ENCODE data around the gene DTL. TPM values are rescaled to one million over a fixed set of nuclear protein-coding genes. Genes with fewer than 3 reads are reported as not detected.

DTL gene
- total RNA-seq, 1 experiment from 2014 or later = 26.7 TPM

GRCh38 chr1:212133319-212133718, 97.8 kb downstream of the DTL start:
- DNase-seq (ENCODE audit: low read depth, low spot score) (no peak), ATAC-seq (no peak)
- in situ Hi-C loops (cut with HindIII; ENCODE audit: low pct_unique_long_range_greater_than_20kb, low sequenced_read_pairs) (no loop called here), intact Hi-C loops (cut with micrococcal nuclease; ENCODE audit: unreplicated experiment) (no loop called here)
- CTCF ChIA-PET = no interaction called here
- no peaks in the 10 kb centered on the region for H3K9me3 ChIP-seq (ENCODE audit: control insufficient read depth, insufficient read depth, low read depth, low read length)
- no peak overlapping the region for H3K27ac ChIP-seq (ENCODE audit: low read length)
- no TSS peak for BruUV-seq (replicated peaks)
- POLR2A ChIA-PET = no interaction called here
- H3K27me3 ChIP-seq (ENCODE audit: control insufficient read depth, insufficient read depth, low read length) = no peaks in the 10 kb centered on the region
- TF ChIP-seq POLR2AphosphoS5 (IDR thresholded peaks at IDR 0.05; ENCODE audit: low read depth, low read length) (no peak), TCF7L2 (IDR thresholded peaks at IDR 0.05; ENCODE audit: low read depth, low read length) (no peak), CTCF (IDR thresholded peaks at IDR 0.05) (no peak), SIN3A (IDR thresholded peaks at IDR 0.05; ENCODE audit: borderline replicate concordance, insufficient read depth, low read depth, low read length) (no peak)
- TF ChIP-seq, protein P1, sequence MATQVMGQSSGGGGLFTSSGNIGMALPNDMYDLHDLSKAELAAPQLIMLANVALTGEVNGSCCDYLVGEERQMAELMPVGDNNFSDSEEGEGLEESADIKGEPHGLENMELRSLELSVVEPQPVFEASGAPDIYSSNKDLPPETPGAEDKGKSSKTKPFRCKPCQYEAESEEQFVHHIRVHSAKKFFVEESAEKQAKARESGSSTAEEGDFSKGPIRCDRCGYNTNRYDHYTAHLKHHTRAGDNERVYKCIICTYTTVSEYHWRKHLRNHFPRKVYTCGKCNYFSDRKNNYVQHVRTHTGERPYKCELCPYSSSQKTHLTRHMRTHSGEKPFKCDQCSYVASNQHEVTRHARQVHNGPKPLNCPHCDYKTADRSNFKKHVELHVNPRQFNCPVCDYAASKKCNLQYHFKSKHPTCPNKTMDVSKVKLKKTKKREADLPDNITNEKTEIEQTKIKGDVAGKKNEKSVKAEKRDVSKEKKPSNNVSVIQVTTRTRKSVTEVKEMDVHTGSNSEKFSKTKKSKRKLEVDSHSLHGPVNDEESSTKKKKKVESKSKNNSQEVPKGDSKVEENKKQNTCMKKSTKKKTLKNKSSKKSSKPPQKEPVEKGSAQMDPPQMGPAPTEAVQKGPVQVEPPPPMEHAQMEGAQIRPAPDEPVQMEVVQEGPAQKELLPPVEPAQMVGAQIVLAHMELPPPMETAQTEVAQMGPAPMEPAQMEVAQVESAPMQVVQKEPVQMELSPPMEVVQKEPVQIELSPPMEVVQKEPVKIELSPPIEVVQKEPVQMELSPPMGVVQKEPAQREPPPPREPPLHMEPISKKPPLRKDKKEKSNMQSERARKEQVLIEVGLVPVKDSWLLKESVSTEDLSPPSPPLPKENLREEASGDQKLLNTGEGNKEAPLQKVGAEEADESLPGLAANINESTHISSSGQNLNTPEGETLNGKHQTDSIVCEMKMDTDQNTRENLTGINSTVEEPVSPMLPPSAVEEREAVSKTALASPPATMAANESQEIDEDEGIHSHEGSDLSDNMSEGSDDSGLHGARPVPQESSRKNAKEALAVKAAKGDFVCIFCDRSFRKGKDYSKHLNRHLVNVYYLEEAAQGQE (IDR thresholded peaks at IDR 0.05; ENCODE audit: insufficient read depth in 1 of 2, low read depth in 2 of 2, low read length in 1 of 2) = no peak
- no peaks in the 10 kb centered on the region for H3K36me3 ChIP-seq (ENCODE audit: control insufficient read depth, insufficient read depth, low read length)
- no peaks in the 10 kb centered on the region for H3K4me1 ChIP-seq (ENCODE audit: control insufficient read depth, insufficient read depth, low read length)
- no peak overlapping the region for H3K4me3 ChIP-seq (ENCODE audit: low read depth in 2 of 2, low read length in 2 of 2)

DNA sequence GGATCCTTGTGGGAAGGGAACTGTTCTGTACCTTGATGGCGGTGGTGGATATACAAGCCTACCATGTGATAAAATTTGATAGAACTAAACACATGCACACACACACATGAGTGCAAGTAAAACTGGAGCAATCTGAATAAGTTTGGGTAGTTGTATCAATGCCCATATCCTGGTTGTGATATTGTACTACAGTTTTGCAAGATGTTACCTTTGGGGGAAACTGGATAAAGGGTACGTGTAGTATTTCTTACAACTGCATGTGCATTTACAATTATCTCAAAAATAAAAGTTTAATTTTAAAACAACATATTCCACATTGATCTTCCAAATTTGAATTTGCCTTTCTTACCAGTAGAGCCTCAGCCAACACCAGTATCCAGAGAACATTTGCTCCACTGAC, 99.6 kb downstream of the DTL start:
- Histone ChIP-seq H3K9me3 (ENCODE audit: control insufficient read depth, insufficient read depth, low read depth, low read length) (no peaks in the 10 kb centered on the region), H3K4me1 (ENCODE audit: control insufficient read depth, insufficient read depth, low read length) (no peaks in the 10 kb centered on the region), H3K36me3 (ENCODE audit: control insufficient read depth, insufficient read depth, low read length) (no peaks in the 10 kb centered on the region), H3K27me3 (ENCODE audit: control insufficient read depth, insufficient read depth, low read length) (no peaks in the 10 kb centered on the region), H3K27ac (ENCODE audit: low read length) (no peak overlapping the region), H3K4me3 (ENCODE audit: low read depth in 2 of 2, low read length in 2 of 2) (no peak overlapping the region)
- POLR2A ChIA-PET = interaction anchor here (1.0 kb wide), 1 partner anchor 15 kb away, joined by 9 read pairs; no protein-coding TSS in a partner anchor
- no peak for ATAC-seq
- CTCF ChIA-PET = no interaction called here
- TF ChIP-seq CTCF (IDR thresholded peaks at IDR 0.05) (no peak), TCF7L2 (IDR thresholded peaks at IDR 0.05; ENCODE audit: low read depth, low read length) (no peak), POLR2AphosphoS5 (IDR thresholded peaks at IDR 0.05; ENCODE audit: low read depth, low read length) (no peak), SIN3A (IDR thresholded peaks at IDR 0.05; ENCODE audit: borderline replicate concordance, insufficient read depth, low read depth, low read length) (no peak)
- TF ChIP-seq, protein P1 (IDR thresholded peaks at IDR 0.05; ENCODE audit: insufficient read depth in 1 of 2, low read depth in 2 of 2, low read length in 1 of 2) = no peak
- no TSS peak for BruUV-seq (replicated peaks)
- in situ Hi-C loops (cut with HindIII; ENCODE audit: low pct_unique_long_range_greater_than_20kb, low sequenced_read_pairs) (no loop called here), intact Hi-C loops (cut with micrococcal nuclease; ENCODE audit: unreplicated experiment) (no loop called here)
- no peak for DNase-seq (ENCODE audit: low read depth, low spot score)
